BE2C (cell line): ENCODE data around the gene IL21R.
"Not testable (repeated sequence)": the region's sequence is repeated elsewhere in the genome, so short reads cannot be mapped to it uniquely, and the experiment has no call there.

ENCODE experiments used
- DNase-seq: peaks from one replicate; pipeline ENCODE4 v3.0.0-alpha.2; 2020
- H3K27me3 ChIP-seq: fragments of 250-450 bp; sonication (Bioruptor Pico); 2 replicates; pipeline ENCODE4 v1.5.1; 2020; ENCODE audit warnings: mild to moderate bottlenecking
- H3K36me3 ChIP-seq: fragments of 250-450 bp; sonication (Bioruptor Pico); 2 replicates; pipeline ENCODE4 v1.5.1; 2020; ENCODE audit warnings: mild to moderate bottlenecking
- H3K4me1 ChIP-seq: fragments of 250-450 bp; sonication (Bioruptor Pico); 2 replicates; pipeline ENCODE4 v1.5.1; 2020
- H3K4me3 ChIP-seq: 2 replicates; pipeline ENCODE4 v1.5.1; 2011; ENCODE audit warnings: low read depth, low read length
- H3K9me3 ChIP-seq: fragments of 250-450 bp; sonication (Bioruptor Pico); 2 replicates; pipeline ENCODE4 v1.5.1; 2020
- TF ChIP-seq, protein P1 (sequence below): IDR thresholded peaks from 2 replicates; pipeline ENCODE4 v1.5.1; 2012; ENCODE audit warnings: mild to moderate bottlenecking, low read depth, low read length

The IL21R gene

GRCh38 chr16:27430512-27430911 lies 28.5 kb downstream of the IL21R start:
- Histone ChIP-seq H3K4me3 (no peak overlapping the region), H3K36me3 (no peaks in the 10 kb centered on the region), H3K4me1 (no peaks in the 10 kb centered on the region), H3K27me3 (peaks cover 2% of the 10 kb centered on the region; the same call in 1 of the 2 replicates), H3K9me3 (no peaks in the 10 kb centered on the region)
- TF ChIP-seq, protein P1, sequence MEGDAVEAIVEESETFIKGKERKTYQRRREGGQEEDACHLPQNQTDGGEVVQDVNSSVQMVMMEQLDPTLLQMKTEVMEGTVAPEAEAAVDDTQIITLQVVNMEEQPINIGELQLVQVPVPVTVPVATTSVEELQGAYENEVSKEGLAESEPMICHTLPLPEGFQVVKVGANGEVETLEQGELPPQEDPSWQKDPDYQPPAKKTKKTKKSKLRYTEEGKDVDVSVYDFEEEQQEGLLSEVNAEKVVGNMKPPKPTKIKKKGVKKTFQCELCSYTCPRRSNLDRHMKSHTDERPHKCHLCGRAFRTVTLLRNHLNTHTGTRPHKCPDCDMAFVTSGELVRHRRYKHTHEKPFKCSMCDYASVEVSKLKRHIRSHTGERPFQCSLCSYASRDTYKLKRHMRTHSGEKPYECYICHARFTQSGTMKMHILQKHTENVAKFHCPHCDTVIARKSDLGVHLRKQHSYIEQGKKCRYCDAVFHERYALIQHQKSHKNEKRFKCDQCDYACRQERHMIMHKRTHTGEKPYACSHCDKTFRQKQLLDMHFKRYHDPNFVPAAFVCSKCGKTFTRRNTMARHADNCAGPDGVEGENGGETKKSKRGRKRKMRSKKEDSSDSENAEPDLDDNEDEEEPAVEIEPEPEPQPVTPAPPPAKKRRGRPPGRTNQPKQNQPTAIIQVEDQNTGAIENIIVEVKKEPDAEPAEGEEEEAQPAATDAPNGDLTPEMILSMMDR, result no peak
- no peak for DNase-seq

DNA sequence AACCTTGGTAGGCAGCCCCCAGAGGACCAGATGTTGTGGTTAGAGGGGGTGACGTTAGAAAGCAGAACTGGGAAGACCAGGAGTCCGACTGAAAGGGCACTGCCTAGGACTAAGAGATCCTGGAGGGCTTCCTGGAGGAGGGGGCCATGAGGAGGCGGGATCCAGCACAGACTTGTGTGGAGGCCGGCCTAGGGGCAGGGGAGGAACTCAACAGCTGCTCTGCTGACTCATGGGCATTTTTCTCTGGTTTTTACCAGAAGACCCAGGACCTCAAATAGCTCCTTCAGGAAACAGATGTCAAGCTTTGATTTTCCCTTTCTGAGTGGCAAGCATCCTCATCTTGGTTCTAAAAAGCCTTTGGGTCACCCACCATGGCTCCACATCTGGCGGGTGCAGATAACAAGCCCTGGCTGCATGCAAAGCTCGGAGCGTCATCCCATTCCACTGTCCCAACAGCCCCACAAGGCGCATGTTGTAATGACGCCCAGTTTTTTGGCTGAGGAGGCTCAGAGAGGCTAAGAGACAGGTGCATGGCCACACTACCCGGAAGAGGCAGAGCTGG lies 29.0 kb downstream of the IL21R start:
- Histone ChIP-seq H3K36me3 (no peaks in the 10 kb centered on the region), H3K4me3 (no peak overlapping the region)
- no peak for DNase-seq

GRCh38 chr16:27431773-27432532 lies 30.0 kb downstream of the IL21R start:
- Histone ChIP-seq H3K36me3 (no peaks in the 10 kb centered on the region), H3K27me3 (peaks cover 2% of the 10 kb centered on the region; the same call in 1 of the 2 replicates), H3K9me3 (no peaks in the 10 kb centered on the region), H3K4me1 (no peaks in the 10 kb centered on the region), H3K4me3 (no peak overlapping the region)
- DNase-seq, result no peak
- TF ChIP-seq, protein P1, result no peak

More for the DNA sequence above, 29.0 kb downstream of the IL21R start:
- H3K27me3 ChIP-seq, result peaks cover 2% of the 10 kb centered on the region; the same call in 1 of the 2 replicates
- TF ChIP-seq, protein P1, result no peak
- no peaks in the 10 kb centered on the region for H3K4me1 ChIP-seq
- no peaks in the 10 kb centered on the region for H3K9me3 ChIP-seq

DNA sequence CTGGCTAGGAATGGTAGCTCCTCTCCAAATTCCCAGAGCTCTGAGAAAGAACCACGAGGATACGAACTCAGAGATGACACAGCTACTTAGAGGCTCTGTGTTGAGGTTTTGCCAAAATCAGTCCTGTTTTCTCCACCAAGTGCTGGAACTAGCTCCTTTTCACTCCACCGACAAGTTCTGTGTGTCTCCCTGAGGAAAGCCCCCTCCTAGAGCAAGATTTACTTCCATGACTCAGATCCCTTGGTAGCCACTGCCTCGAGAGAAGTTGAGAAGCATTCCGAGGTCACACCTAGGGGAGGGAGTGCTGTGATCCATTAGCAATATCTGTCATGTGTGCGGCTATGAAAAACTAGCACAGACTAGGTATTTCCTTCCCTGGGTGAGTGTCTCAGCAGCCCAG lies 30.6 kb downstream of the IL21R start:
- H3K27me3 ChIP-seq, result peaks cover 2% of the 10 kb centered on the region; the same call in 1 of the 2 replicates
- no peak for DNase-seq
- TF ChIP-seq, protein P1, result no peak
- H3K36me3 ChIP-seq, result no peaks in the 10 kb centered on the region
- H3K4me1 ChIP-seq, result no peaks in the 10 kb centered on the region
- H3K4me3 ChIP-seq, result no peak overlapping the region
- no peaks in the 10 kb centered on the region for H3K9me3 ChIP-seq

DNA sequence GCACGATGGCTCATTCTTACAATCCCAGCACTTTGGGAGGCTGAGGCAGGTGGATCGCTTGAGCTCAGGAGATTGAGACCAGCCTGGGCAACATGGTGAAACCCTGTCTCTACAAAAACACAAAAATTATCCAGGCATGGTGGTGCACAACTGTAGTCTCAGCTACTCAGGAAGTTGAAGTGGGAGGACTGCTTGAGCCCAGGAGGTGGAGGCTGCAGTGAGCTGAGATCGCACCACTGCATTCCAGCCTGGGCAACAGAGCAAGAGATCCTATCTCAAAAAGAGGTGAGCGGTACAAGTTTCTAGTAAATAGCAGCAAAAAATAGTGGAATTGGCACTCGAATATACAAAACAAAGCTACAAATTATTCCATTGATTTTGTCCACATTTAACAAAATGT lies 31.2 kb downstream of the IL21R start:
- not testable (repeated sequence) for H3K9me3 ChIP-seq, DNase-seq, H3K4me1 ChIP-seq, H3K36me3 ChIP-seq, H3K4me3 ChIP-seq, H3K27me3 ChIP-seq

- no peak for DNase-seq
- H3K27me3 ChIP-seq, result peaks cover 2% of the 10 kb centered on the region; the same call in 1 of the 2 replicates
- H3K4me3 ChIP-seq, result no peak overlapping the region
- TF ChIP-seq, protein P1, result no peak
- no peaks in the 10 kb centered on the region for H3K4me1 ChIP-seq
- no peaks in the 10 kb centered on the region for H3K9me3 ChIP-seq
- no peaks in the 10 kb centered on the region for H3K36me3 ChIP-seq
Measured at GRCh38 chr16:27433636-27434035, 31.7 kb downstream of the IL21R start.
